Measurements from ENCODE around the gene LRCH1.

The LRCH1 gene

DNA sequence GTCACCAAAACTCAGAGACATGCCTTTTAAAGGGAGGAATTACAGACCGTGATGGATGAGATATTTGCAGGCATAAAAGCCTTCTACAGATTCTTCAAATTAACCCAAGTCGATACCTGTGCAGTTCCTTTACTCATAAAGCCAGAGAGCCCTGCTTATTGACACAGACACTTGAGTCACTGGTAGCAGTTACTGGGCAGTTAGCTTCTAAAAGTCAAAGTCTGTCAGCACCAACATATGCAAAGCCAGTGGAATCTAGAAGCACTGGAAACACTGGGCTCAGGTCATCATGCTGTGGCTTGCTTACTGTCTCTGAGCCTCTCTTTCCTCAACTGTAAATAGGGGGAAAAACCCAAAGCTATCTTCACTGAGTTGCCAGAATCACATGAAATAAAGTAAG is 25.7 kb upstream of the LRCH1 start:
- Histone ChIP-seq H2AFZ (ENCODE audit: low read depth, low read length) (no peak overlapping the region), H3K79me1 (replicated peaks; ENCODE audit: low read length, poor library complexity, severe bottlenecking) (no peaks in the 10 kb centered on the region), H2BK12ac (ENCODE audit: low read length in 2 of 2) (no peak overlapping the region), H2BK120ac (ENCODE audit: low read depth, low read length) (no peak overlapping the region), H3K4me3 (ENCODE audit: insufficient read depth in 1 of 2, low read depth in 1 of 2, low read length in 2 of 2) (no peak overlapping the region), H3K4me1 (ENCODE audit: control insufficient read depth, insufficient read depth, low read depth, low read length) (peaks cover 4% of the 10 kb centered on the region), H2BK5ac (ENCODE audit: low read depth, low read length, poor library complexity, severe bottlenecking) (no peak overlapping the region), H3K4ac (ENCODE audit: low read depth in 1 of 2, low read length in 2 of 2) (no peak overlapping the region), H2AK5ac (ENCODE audit: low read length, severe bottlenecking) (no peak overlapping the region), H4K91ac (ENCODE audit: low read length) (no peak overlapping the region), H3K36me3 (ENCODE audit: control insufficient read depth in 1 of 2, insufficient read depth in 2 of 2, low read depth in 1 of 2, low read length in 2 of 2) (no peaks in the 10 kb centered on the region), H3K14ac (ENCODE audit: low read length in 2 of 2) (no peak overlapping the region), H3K9me3 (ENCODE audit: control insufficient read depth, low read length) (no peaks in the 10 kb centered on the region), H3K27ac (ENCODE audit: low read length, poor library complexity, severe bottlenecking) (no peak overlapping the region), H3K27me3 (ENCODE audit: control insufficient read depth in 1 of 2, insufficient read depth in 1 of 2, low read length in 2 of 2) (no peaks in the 10 kb centered on the region), H4K8ac (ENCODE audit: low read length) (no peak overlapping the region), H3K23ac (ENCODE audit: low read length in 2 of 2) (no peak overlapping the region), H3K4me2 (ENCODE audit: low read length, poor library complexity, severe bottlenecking) (no peak overlapping the region), H3K18ac (ENCODE audit: low read depth in 1 of 2, low read length in 2 of 2) (no peak overlapping the region), H2BK15ac (ENCODE audit: low read depth, poor library complexity, severe bottlenecking) (no peak overlapping the region), H3K9ac (ENCODE audit: low read length) (no peak overlapping the region)
- no peak for DNase-seq
- 96% methylated on average over 2 of the region's 2 CpGs for WGBS

- no peaks in the 10 kb centered on the region for H3K9me3 ChIP-seq (ENCODE audit: control insufficient read depth, low read length)
- peak overlapping the region; percentile 19 for H4K8ac ChIP-seq (ENCODE audit: low read length)
- no peak overlapping the region for H2BK12ac ChIP-seq (ENCODE audit: low read length in 2 of 2)
- no peak overlapping the region for H3K4me2 ChIP-seq (ENCODE audit: low read length, poor library complexity, severe bottlenecking)
- peak overlapping the region in 1 of 2 experiments; percentile 11 for H3K14ac ChIP-seq (ENCODE audit: low read length in 2 of 2)
- no peaks in the 10 kb centered on the region for H3K4me1 ChIP-seq (ENCODE audit: control insufficient read depth, insufficient read depth, low read depth, low read length)
- no peak overlapping the region for H3K18ac ChIP-seq (ENCODE audit: low read depth in 1 of 2, low read length in 2 of 2)
- no peaks in the 10 kb centered on the region for H3K27me3 ChIP-seq (ENCODE audit: control insufficient read depth in 1 of 2, insufficient read depth in 1 of 2, low read length in 2 of 2)
- H3K23ac ChIP-seq (ENCODE audit: low read length in 2 of 2) = no peak overlapping the region
- no peak overlapping the region for H2BK120ac ChIP-seq (ENCODE audit: low read depth, low read length)
- 79% methylated on average over 4 of the region's 4 CpGs for WGBS
- H2AFZ ChIP-seq (ENCODE audit: low read depth, low read length) = no peak overlapping the region
- H3K79me1 ChIP-seq (replicated peaks; ENCODE audit: low read length, poor library complexity, severe bottlenecking) = no peaks in the 10 kb centered on the region
- no peak overlapping the region for H2BK15ac ChIP-seq (ENCODE audit: low read depth, poor library complexity, severe bottlenecking)
- no peak for DNase-seq
- no peaks in the 10 kb centered on the region for H3K36me3 ChIP-seq (ENCODE audit: control insufficient read depth in 1 of 2, insufficient read depth in 2 of 2, low read depth in 1 of 2, low read length in 2 of 2)
- H3K4ac ChIP-seq (ENCODE audit: low read depth in 1 of 2, low read length in 2 of 2) = no peak overlapping the region
- H3K4me3 ChIP-seq (ENCODE audit: insufficient read depth in 1 of 2, low read depth in 1 of 2, low read length in 2 of 2) = no peak overlapping the region
- no peak overlapping the region for H4K91ac ChIP-seq (ENCODE audit: low read length)
- no peak overlapping the region for H2AK5ac ChIP-seq (ENCODE audit: low read length, severe bottlenecking)
- H2BK5ac ChIP-seq (ENCODE audit: low read depth, low read length, poor library complexity, severe bottlenecking) = no peak overlapping the region
- H3K9ac ChIP-seq (ENCODE audit: low read length) = no peak overlapping the region
- H3K27ac ChIP-seq (ENCODE audit: low read length, poor library complexity, severe bottlenecking) = no peak overlapping the region
Observed at GRCh38 chr13:46529216-46529919, 23.6 kb upstream of the LRCH1 start.

DNA sequence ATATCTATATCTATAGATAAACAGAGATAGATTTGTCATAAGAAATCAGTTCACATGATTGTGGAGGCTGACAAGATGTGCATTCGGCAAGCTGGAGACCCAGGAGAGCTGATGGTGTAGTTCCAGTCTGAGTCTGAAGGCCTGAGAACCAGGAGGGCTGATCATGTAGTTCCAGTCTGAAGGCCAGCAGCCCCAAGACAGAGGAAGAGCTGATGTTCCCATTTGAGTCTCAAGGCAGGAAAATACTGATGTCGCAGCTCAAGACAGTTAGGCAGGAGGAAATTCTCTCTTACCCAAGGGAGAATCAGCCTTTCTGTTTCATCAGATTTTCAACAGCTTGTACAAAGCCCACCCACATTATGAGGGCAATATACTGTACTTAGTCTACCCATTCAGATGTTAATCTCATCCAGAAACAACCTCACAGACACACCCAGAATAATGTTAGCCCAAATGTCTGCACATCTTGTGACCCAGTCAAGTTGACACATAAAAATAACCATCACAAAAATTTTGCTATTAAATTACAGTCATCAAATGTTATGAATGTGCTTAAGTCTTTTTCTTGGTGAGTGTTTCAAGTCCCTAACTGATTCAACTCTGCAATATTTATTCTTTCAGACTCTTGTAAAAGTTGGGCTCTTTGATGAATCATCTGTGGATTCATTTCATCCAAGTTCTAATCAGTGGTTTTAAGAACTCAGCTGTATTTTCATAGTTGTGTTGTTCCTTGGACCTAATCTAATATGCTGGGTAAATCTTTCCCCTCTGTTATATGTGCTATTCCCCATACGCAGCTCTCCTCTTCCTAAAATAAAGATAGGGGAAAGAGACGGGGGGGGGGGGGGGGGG is 22.7 kb upstream of the LRCH1 start:
- no peak overlapping the region for H4K91ac ChIP-seq (ENCODE audit: low read length)
- H2BK5ac ChIP-seq (ENCODE audit: low read depth, low read length, poor library complexity, severe bottlenecking) = no peak overlapping the region
- H3K9ac ChIP-seq (ENCODE audit: low read length) = peak overlapping the region; percentile 72
- no peak overlapping the region for H3K4ac ChIP-seq (ENCODE audit: low read depth in 1 of 2, low read length in 2 of 2)
- peak; percentile 35 for DNase-seq
- WGBS = 100% methylated on average over 2 of the region's 4 CpGs
- no peaks in the 10 kb centered on the region for H3K36me3 ChIP-seq (ENCODE audit: control insufficient read depth in 1 of 2, insufficient read depth in 2 of 2, low read depth in 1 of 2, low read length in 2 of 2)
- no peak overlapping the region for H2BK120ac ChIP-seq (ENCODE audit: low read depth, low read length)
- H3K4me1 ChIP-seq (ENCODE audit: control insufficient read depth, insufficient read depth, low read depth, low read length) = no peaks in the 10 kb centered on the region
- no peak overlapping the region for H3K18ac ChIP-seq (ENCODE audit: low read depth in 1 of 2, low read length in 2 of 2)
- H3K23ac ChIP-seq (ENCODE audit: low read length in 2 of 2) = no peak overlapping the region
- no peak overlapping the region for H2AFZ ChIP-seq (ENCODE audit: low read depth, low read length)
- H3K9me3 ChIP-seq (ENCODE audit: control insufficient read depth, low read length) = no peaks in the 10 kb centered on the region
- no peak overlapping the region for H2AK5ac ChIP-seq (ENCODE audit: low read length, severe bottlenecking)
- H3K14ac ChIP-seq (ENCODE audit: low read length in 2 of 2) = no peak overlapping the region
- H2BK12ac ChIP-seq (ENCODE audit: low read length in 2 of 2) = no peak overlapping the region
- no peak overlapping the region for H2BK15ac ChIP-seq (ENCODE audit: low read depth, poor library complexity, severe bottlenecking)
- no peak overlapping the region for H4K8ac ChIP-seq (ENCODE audit: low read length)
- no peaks in the 10 kb centered on the region for H3K27me3 ChIP-seq (ENCODE audit: control insufficient read depth in 1 of 2, insufficient read depth in 1 of 2, low read length in 2 of 2)
- H3K4me3 ChIP-seq (ENCODE audit: insufficient read depth in 1 of 2, low read depth in 1 of 2, low read length in 2 of 2) = no peak overlapping the region
- no peaks in the 10 kb centered on the region for H3K79me1 ChIP-seq (replicated peaks; ENCODE audit: low read length, poor library complexity, severe bottlenecking)
- H3K27ac ChIP-seq (ENCODE audit: low read length, poor library complexity, severe bottlenecking) = no peak overlapping the region
- H3K4me2 ChIP-seq (ENCODE audit: low read length, poor library complexity, severe bottlenecking) = no peak overlapping the region

DNA sequence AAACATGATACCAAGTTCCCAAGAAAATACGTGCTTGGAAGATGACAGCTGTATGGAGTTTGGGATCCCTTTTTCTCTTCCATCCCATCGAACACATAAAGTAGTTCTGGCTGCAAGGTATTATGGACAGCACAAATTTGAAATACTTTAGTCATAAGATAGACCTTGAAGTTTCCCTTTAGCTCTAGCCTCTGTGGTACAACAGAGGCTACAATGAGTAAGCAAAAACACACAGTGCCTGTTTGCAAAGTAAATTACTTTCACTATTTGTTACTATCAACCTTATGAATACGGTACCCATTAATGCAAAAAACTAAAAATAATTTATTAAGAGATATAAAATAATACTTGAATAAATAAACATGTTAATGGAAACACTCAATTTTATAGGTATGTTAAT is 21.0 kb upstream of the LRCH1 start:
- H3K27ac ChIP-seq (ENCODE audit: low read length, poor library complexity, severe bottlenecking) = no peak overlapping the region
- no peak overlapping the region for H3K4me2 ChIP-seq (ENCODE audit: low read length, poor library complexity, severe bottlenecking)
- H3K18ac ChIP-seq (ENCODE audit: low read depth in 1 of 2, low read length in 2 of 2) = no peak overlapping the region
- no peaks in the 10 kb centered on the region for H3K79me1 ChIP-seq (replicated peaks; ENCODE audit: low read length, poor library complexity, severe bottlenecking)
- H3K27me3 ChIP-seq (ENCODE audit: control insufficient read depth in 1 of 2, insufficient read depth in 1 of 2, low read length in 2 of 2) = no peaks in the 10 kb centered on the region
- no peaks in the 10 kb centered on the region for H3K9me3 ChIP-seq (ENCODE audit: control insufficient read depth, low read length)
- H2AK5ac ChIP-seq (ENCODE audit: low read length, severe bottlenecking) = no peak overlapping the region
- H2BK12ac ChIP-seq (ENCODE audit: low read length in 2 of 2) = no peak overlapping the region
- H3K14ac ChIP-seq (ENCODE audit: low read length in 2 of 2) = no peak overlapping the region
- no peak overlapping the region for H2AFZ ChIP-seq (ENCODE audit: low read depth, low read length)
- peaks cover 3% of the 10 kb centered on the region for H3K4me1 ChIP-seq (ENCODE audit: control insufficient read depth, insufficient read depth, low read depth, low read length)
- H2BK15ac ChIP-seq (ENCODE audit: low read depth, poor library complexity, severe bottlenecking) = no peak overlapping the region
- H2BK5ac ChIP-seq (ENCODE audit: low read depth, low read length, poor library complexity, severe bottlenecking) = no peak overlapping the region
- H2BK120ac ChIP-seq (ENCODE audit: low read depth, low read length) = no peak overlapping the region
- no peak overlapping the region for H3K23ac ChIP-seq (ENCODE audit: low read length in 2 of 2)
- no peak overlapping the region for H4K91ac ChIP-seq (ENCODE audit: low read length)
- H3K4me3 ChIP-seq (ENCODE audit: insufficient read depth in 1 of 2, low read depth in 1 of 2, low read length in 2 of 2) = no peak overlapping the region
- H3K9ac ChIP-seq (ENCODE audit: low read length) = no peak overlapping the region
- DNase-seq = no peak
- H3K4ac ChIP-seq (ENCODE audit: low read depth in 1 of 2, low read length in 2 of 2) = no peak overlapping the region
- H4K8ac ChIP-seq (ENCODE audit: low read length) = no peak overlapping the region
- no peaks in the 10 kb centered on the region for H3K36me3 ChIP-seq (ENCODE audit: control insufficient read depth in 1 of 2, insufficient read depth in 2 of 2, low read depth in 1 of 2, low read length in 2 of 2)
- WGBS = 94% methylated on average over 2 of the region's 3 CpGs
